PFSK-1 (cell line): ENCODE data around the gene SYNE1.

Experiments
- FOXP2 ChIP-seq: optimal IDR thresholded peaks from 2 replicates; pipeline ENCODE3; 2011; ENCODE audit warnings: borderline replicate concordance, control low read depth, inconsistent platforms; ENCODE audit not compliant: insufficient read depth; ENCODE audit errors: extremely low read length, extremely low read depth
- POLR2AphosphoS5 ChIP-seq: IDR thresholded peaks from 2 replicates; pipeline ENCODE4 v1.6.1; 2012; ENCODE audit warnings: low read depth, mild to moderate bottlenecking, control low read depth, low read length, moderate library complexity
- SIN3A ChIP-seq: IDR thresholded peaks from 2 replicates; pipeline ENCODE4 v1.6.1; 2012; ENCODE audit warnings: mild to moderate bottlenecking, low read length, moderate library complexity, borderline replicate concordance; ENCODE audit not compliant: insufficient read depth
- TAF1 ChIP-seq: IDR thresholded peaks from 2 replicates; pipeline ENCODE4 v1.6.1; 2012; ENCODE audit warnings: low read length, control low read depth, borderline replicate concordance; ENCODE audit not compliant: insufficient read depth
- TF ChIP-seq, protein P1 (sequence below), 2 experiments: IDR thresholded peaks; 2 replicates each; pipeline versions ENCODE4 v1.6.1 to v1.8.0; 2011 to 2012; ENCODE audit warnings: low read depth in 2 of 2, low read length in 2 of 2, control low read depth in 1 of 2, inconsistent platforms in 1 of 2, mild to moderate bottlenecking in 1 of 2, moderate library complexity in 1 of 2; ENCODE audit not compliant: insufficient read depth in 1 of 2

Gene SYNE1

DNA sequence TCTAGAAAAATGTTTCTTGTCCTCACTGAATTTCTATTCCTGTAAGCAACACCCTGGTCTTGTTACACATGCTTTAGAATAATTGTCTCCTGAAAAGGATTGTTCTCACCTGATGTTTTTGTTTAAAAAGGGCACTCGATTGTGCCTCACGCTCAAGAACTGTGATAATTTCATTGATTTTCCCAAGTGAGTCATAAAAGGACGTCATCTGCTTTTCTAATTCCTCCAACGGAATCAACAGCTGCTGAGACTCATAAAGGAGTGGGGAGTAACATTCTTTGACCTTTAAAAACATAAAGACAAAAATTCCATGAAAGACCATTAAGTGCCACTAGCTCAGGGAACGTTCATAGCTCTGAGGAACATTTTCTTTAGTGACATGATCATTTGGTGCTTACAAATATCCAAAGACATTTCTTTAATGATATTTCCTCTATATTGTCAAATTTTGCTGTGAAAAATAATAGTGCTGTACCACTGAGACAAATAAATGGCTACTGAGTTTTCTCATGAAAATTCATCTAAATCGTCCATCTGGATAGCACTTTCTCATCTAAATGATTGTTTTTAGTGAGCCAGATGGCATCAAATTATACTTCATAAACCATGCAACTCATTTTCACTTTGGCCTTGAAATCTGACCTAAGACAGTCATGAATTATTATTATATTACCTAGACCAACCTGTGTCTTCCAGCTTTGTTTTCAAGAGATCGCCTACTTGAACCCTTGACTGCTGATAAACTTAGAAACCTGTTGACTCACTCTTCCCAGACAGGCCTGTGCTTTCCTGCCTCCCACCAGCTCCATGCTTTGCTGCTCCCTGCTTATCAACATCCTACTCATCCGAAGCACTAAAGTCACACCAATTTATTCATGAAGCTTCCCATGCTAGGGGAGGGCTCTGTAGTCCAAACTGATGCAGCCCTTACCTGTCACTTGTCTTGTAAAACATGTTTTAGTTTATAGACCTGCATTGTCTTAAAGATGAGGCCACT, 178.2 kb downstream of the SYNE1 start:
- TF ChIP-seq POLR2AphosphoS5, result no peak
- no peak for TF ChIP-seq FOXP2
- TF ChIP-seq, protein P1, sequence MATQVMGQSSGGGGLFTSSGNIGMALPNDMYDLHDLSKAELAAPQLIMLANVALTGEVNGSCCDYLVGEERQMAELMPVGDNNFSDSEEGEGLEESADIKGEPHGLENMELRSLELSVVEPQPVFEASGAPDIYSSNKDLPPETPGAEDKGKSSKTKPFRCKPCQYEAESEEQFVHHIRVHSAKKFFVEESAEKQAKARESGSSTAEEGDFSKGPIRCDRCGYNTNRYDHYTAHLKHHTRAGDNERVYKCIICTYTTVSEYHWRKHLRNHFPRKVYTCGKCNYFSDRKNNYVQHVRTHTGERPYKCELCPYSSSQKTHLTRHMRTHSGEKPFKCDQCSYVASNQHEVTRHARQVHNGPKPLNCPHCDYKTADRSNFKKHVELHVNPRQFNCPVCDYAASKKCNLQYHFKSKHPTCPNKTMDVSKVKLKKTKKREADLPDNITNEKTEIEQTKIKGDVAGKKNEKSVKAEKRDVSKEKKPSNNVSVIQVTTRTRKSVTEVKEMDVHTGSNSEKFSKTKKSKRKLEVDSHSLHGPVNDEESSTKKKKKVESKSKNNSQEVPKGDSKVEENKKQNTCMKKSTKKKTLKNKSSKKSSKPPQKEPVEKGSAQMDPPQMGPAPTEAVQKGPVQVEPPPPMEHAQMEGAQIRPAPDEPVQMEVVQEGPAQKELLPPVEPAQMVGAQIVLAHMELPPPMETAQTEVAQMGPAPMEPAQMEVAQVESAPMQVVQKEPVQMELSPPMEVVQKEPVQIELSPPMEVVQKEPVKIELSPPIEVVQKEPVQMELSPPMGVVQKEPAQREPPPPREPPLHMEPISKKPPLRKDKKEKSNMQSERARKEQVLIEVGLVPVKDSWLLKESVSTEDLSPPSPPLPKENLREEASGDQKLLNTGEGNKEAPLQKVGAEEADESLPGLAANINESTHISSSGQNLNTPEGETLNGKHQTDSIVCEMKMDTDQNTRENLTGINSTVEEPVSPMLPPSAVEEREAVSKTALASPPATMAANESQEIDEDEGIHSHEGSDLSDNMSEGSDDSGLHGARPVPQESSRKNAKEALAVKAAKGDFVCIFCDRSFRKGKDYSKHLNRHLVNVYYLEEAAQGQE (IDR thresholded peaks at IDR 0.05; ENCODE audit: insufficient read depth in 1 of 2, low read depth in 2 of 2, low read length in 2 of 2), result no peak
- no peak for TF ChIP-seq SIN3A
- TF ChIP-seq TAF1, result no peak

DNA sequence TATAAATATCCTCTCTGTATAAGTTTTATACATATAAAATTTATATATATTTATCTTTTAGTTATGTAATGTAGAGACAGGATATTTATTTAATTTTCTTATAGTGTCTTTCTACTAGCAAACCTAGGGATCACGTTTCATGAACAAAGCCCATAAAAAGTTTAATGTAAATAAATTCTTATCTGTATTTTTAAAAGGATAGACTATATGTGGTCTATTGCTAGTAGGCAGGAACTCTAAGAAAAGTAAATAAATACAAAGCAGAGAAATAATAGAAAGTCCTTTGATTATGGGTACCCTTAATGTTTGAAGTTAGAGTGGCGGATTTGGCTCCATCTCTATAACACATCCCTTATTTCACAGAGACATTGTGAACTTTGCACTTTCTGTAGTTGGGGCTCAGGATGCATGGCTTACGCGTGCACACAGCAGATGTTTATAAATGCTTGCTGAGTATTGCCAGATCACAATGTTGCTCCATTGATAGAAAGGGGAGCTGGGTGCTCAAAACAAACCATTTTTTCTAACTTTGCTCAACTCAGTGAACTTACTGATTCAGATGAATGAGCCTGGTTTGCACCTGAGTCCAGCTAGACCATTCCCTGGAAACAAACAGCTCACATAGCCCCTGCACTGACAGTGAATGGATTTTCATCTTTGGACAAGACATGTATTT, 179.1 kb downstream of the SYNE1 start:
- TF ChIP-seq, protein P1 (IDR thresholded peaks at IDR 0.05; ENCODE audit: insufficient read depth in 1 of 2, low read depth in 2 of 2, low read length in 2 of 2), result no peak
- no peak for TF ChIP-seq TAF1
- TF ChIP-seq POLR2AphosphoS5, result no peak
- no peak for TF ChIP-seq FOXP2
- TF ChIP-seq SIN3A, result no peak

DNA sequence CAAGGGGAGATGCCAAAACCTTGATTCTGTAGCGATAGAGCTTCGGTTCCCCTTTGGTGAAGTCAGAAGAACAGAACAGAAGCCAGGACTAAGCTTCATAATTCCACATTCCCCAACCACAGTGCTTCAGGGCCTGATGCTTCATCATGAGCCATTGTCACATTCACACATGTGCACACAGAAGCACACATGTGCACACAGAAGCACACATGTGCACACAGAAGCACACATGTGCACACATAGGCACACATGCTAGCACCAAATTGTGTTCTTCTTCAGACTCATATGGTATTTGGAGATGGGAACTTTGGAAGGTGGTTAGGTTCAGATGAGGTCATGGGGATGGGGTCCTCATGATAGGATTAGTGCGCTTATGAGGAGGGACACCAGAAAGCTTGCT, 183.2 kb downstream of the SYNE1 start:
- TF ChIP-seq, protein P1 (IDR thresholded peaks at IDR 0.05; ENCODE audit: insufficient read depth in 1 of 2, low read depth in 2 of 2, low read length in 2 of 2), result no peak
- TF ChIP-seq FOXP2 (no peak), TAF1 (no peak), POLR2AphosphoS5 (no peak), SIN3A (no peak)

DNA sequence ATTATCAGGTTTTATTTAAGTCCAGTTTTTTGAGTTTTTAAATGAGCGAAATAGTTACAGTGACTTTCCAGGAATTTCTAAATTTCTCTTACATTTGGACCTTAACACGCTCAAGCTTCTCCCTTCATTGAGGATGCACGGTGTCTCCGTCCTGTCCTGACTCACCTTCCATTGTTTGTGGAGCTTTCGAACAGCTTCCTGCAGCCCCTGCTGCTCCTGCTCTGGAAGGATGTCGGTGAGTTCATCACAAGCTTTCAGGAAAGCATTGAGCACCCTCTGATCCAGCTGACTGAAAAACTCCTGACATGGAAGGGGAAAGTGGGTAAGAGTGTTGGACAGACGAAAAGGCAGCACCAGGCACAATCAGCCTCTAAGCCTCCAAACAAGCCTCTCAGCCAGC, 183.7 kb downstream of the SYNE1 start:
- TF ChIP-seq SIN3A (no peak), POLR2AphosphoS5 (no peak), TAF1 (no peak), FOXP2 (no peak)
- TF ChIP-seq, protein P1 (IDR thresholded peaks at IDR 0.05; ENCODE audit: insufficient read depth in 1 of 2, low read depth in 2 of 2, low read length in 2 of 2), result no peak
